Lower leg skin (tissue), 3 donors: Measurements from ENCODE around the gene C5AR2.

Experiments used
- POLR2A ChIP-seq, 2 donors: fragments of 450-650 bp; IDR thresholded peaks; one replicate each; pipeline ENCODE4 v1.6.1; 2016 to 2017; ENCODE audit warnings: antibody characterized with exemption in 2 of 2, mild to moderate bottlenecking in 1 of 2, moderate library complexity in 1 of 2
- TF ChIP-seq, protein P1 (sequence below), 3 donors: fragments of 450-650 bp; IDR thresholded peaks; one replicate each; pipeline ENCODE4 v1.5.1; 2016; ENCODE audit warnings: antibody characterized with exemption in 3 of 3, mild to moderate bottlenecking in 3 of 3, moderate library complexity in 2 of 3

DNA sequence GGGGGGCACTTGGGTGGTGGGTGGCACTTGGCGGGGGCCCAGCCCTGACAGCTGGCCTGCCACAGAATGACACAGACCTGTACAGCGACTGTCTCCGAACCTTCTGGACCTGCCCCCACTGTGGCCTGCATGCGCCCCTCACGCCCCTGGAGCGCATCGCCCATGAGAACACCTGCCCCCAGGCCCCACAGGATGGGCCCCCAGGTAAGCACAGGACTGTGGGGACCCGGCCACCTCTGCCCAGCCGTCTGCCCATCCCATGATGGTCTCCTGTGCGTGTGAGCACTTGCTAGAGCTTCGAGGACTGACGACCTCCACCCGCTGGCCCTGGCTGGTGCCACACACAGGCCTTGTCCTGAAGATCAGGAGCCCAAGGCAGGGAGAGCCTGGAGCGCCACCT lies 49.1 kb downstream of the C5AR2 start:
- TF ChIP-seq POLR2A (IDR thresholded peaks at IDR 0.05), result no peak
- TF ChIP-seq, protein P1, sequence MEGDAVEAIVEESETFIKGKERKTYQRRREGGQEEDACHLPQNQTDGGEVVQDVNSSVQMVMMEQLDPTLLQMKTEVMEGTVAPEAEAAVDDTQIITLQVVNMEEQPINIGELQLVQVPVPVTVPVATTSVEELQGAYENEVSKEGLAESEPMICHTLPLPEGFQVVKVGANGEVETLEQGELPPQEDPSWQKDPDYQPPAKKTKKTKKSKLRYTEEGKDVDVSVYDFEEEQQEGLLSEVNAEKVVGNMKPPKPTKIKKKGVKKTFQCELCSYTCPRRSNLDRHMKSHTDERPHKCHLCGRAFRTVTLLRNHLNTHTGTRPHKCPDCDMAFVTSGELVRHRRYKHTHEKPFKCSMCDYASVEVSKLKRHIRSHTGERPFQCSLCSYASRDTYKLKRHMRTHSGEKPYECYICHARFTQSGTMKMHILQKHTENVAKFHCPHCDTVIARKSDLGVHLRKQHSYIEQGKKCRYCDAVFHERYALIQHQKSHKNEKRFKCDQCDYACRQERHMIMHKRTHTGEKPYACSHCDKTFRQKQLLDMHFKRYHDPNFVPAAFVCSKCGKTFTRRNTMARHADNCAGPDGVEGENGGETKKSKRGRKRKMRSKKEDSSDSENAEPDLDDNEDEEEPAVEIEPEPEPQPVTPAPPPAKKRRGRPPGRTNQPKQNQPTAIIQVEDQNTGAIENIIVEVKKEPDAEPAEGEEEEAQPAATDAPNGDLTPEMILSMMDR (IDR thresholded peaks at IDR 0.05), result no peak
